NCI-H1930 (cell line): ENCODE data around the gene HBQ1.
"Not testable (repeated sequence)": the region's sequence is repeated elsewhere in the genome, so short reads cannot be mapped to it uniquely, and the experiment has no call there.

ENCODE experiments used
- DNase-seq, 2 experiments: peaks; one replicate each; lab custom pipeline; 2025; lab: John Stamatoyannopoulos, UW

The HBQ1 gene

DNA sequence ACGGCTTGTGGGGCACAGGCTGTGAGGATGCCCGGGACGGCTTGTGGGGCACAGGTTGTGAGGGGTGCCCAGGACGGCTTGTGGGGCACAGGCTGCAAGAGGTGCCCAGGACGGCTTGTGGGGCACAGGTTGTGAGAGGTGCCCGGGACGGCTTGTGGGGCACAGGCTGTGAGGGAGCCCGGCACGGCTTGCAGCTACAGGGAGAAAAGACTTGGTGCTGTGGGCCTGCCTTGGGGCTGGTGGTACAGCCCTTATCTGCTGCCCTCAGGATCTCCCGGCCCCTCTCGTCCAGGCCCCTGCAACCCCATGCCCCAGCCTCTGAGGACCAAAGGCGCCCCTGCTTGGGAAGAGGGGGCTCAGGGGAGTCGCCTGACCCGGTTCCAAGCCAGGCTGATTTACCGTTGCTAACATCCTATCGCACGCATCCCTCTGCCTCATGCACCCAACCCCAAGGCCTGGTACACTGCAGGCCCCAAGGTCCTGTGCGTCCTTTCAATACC, 19.5 kb upstream of the HBQ1 start:
- DNase-seq, result no peak

GRCh38 chr16:162271-162991, 17.8 kb upstream of the HBQ1 start:
- DNase-seq, result no peak

DNA sequence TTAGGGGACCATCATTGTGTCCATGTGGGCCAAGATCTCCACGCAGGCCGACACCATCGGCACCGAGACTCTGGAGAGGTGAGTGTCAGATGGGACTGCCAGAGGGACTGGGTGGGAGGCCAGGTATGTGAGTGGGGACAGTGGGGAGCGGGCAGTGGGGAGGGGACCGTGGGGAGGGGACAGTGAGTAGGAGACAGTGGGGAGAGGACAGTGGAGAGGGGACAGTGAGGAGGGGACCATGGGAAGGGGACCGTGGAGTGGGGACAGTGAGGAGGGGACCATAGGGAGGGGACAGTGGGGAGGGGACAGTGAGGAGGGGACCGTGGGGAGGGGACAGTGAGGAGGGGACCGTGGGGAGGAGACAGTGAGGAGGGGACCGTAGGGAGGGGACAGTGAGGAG, 17.1 kb upstream of the HBQ1 start:
- DNase-seq, result not testable (repeated sequence)

GRCh38 chr16:163696-164095, 16.6 kb upstream of the HBQ1 start:
- not testable (repeated sequence) for DNase-seq

- DNase-seq, result not testable (repeated sequence)
Measured at GRCh38 chr16:164134-164823, 16.0 kb upstream of the HBQ1 start.

DNA sequence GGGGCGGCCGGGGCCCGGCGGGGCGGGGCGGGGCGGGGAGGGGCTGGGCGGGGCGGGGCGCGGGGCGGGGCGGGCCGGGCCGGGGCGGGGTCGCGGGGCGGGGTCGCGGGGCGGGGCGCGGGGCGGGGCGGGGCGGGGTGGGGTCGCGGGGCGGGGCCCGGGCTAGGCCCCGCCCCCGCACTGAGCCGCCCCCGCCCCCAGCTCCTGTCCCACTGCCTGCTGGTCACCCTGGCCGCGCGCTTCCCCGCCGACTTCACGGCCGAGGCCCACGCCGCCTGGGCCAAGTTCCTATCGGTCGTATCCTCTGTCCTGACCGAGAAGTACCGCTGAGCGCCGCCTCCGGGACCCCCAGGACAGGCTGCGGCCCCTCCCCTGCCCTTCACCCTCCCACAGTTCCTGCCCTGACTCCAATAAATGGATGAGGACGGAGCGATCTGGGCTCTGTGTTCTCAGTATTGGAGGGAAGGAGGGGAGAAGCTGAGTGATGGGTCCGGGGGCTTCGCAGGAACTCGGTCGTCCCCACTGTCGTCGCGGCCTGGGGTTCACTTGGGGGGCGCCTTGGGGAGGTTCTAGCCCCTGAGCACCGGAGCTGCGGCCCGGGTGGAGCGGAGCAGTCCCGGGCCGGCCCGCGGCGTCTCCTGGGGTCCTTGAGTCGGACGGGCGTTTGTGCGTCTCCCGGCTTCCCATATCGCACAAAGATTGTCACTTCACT, 15.3 kb upstream of the HBQ1 start:
- DNase-seq, result no peak

DNA sequence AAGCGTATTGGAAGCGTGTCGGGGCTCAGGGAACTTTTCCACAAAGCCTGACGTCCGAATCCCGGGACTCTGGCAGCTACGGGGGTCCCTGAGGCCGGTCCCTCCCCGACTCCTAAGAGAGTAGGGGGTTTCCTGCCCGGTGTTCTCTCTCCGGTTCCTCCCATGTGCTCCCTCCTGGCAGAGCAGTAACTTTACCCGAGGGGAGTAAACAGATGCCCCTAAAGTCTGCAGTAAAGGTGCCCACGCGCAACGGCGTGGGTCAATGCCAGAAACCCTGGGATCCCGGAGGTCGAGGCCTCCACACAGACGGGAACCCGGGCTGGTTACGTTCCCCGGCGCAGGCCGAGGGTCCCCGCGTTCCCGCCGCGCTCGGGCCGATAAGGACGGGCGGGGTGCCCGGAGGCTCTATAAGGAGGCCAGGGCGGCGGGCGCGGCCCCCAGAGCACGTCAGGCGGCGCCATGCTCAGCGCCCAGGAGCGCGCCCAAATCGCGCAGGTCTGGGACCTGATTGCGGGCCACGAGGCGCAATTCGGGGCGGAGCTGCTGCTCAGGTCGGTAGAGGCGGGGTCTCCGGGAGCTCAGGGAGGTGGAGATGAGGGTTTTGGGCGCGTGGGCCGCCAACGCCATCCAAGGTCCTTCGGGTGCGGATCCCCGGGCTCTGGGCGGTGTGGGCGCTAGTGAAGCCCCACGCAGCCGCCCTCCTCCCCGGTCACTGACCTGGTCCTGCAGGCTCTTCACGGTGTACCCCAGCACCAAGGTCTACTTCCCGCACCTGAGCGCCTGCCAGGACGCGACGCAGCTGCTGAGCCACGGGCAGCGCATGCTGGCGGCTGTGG, 14.5 kb upstream of the HBQ1 start, which contains the start of gene HBM:
HBM (plus strand) TSS at position 440 of the 836 bp plus-strand sequence; CDS start at position 460, 20 bp downstream.
- DNase-seq, result no peak

GRCh38 chr16:166375-167121, 13.7 kb upstream of the HBQ1 start:
- no peak for DNase-seq

DNA sequence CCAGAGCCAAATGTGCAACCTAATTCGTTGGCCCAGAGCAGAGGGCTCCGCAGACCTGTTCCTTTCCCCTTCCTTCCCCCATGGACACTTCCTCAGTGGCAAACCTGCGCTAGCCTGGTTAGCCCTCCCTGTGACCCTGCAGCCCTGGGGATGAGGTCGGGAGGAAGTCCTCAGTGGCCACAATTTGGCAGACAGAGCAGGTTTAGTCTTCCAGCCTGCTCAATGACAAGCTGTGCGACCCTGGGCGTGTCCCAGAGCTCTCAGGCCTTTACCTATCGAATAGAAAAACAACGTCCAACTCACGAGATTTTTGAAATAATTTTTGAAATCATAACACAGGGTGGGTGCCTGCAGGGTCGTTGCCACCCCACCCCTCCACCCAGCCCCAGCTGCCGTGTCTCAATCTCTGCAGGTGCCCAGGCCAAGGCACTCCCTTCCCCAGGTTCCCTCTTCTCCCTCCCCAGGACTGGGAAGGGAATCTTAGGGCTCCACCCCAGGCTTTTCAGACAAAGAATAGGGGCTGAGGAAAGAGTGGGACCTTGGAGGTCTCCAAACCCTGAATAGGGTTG, 13.1 kb upstream of the HBQ1 start:
- DNase-seq, result no peak

DNA sequence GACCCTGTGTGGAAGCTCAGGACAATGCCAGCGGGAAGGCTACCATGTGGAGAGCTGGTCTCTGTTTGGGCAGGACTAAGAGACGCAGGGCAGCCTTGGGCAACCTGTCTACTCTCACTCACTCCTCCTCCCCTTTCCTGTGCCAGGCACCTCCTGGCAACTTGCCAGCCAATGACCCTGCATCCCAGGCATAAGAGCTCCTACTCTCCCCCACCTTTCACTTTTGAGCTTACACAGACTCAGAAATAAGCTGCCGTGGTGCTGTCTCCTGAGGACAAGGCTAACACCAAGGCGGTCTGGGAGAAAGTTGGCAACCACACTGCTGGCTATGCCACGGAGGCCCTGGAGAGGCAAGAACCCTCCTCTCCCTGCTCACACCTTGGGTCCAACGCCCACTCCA, 11.8 kb upstream of the HBQ1 start:
- DNase-seq, result no peak

DNA sequence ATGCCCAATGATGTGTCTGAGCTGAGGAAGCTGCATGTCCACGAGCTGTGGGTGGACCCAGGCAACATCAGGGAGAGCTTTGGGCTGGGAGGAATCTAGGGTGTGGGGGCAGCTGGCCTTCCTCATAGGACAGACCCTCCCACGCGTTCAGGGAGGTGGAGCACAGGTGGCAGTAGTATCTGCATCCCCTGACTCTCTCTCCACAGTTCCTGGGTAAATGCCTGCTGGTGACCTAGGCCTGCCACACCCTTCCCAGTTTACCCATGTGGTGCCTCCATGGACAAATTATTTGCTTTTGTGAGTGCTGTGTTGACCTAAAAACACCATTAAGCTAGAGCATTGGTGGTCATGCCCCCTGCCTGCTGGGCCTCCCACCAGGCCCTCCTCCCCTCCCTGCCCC, 11.2 kb upstream of the HBQ1 start:
- DNase-seq, result no peak

DNA sequence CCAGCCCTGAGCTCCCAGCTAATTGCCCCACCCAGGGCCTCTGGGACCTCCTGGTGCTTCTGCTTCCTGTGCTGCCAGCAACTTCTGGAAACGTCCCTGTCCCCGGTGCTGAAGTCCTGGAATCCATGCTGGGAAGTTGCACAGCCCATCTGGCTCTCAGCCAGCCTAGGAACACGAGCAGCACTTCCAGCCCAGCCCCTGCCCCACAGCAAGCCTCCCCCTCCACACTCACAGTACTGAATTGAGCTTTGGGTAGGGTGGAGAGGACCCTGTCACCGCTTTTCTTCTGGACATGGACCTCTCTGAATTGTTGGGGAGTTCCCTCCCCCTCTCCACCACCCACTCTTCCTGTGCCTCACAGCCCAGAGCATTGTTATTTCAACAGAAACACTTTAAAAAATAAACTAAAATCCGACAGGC, 10.2 kb upstream of the HBQ1 start:
- not testable (repeated sequence) for DNase-seq

GRCh38 chr16:170788-171187, 9.5 kb upstream of the HBQ1 start:
- DNase-seq, result no peak

DNA sequence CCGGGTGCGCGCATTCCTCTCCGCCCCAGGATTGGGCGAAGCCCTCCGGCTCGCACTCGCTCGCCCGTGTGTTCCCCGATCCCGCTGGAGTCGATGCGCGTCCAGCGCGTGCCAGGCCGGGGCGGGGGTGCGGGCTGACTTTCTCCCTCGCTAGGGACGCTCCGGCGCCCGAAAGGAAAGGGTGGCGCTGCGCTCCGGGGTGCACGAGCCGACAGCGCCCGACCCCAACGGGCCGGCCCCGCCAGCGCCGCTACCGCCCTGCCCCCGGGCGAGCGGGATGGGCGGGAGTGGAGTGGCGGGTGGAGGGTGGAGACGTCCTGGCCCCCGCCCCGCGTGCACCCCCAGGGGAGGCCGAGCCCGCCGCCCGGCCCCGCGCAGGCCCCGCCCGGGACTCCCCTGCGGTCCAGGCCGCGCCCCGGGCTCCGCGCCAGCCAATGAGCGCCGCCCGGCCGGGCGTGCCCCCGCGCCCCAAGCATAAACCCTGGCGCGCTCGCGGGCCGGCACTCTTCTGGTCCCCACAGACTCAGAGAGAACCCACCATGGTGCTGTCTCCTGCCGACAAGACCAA, 7.8 kb upstream of the HBQ1 start, which contains the start of gene HBA2:
HBA2 (plus strand) TSS at position 503 of the 568 bp plus-strand sequence; CDS start at position 540, 37 bp downstream.
- not testable (repeated sequence) for DNase-seq

DNA sequence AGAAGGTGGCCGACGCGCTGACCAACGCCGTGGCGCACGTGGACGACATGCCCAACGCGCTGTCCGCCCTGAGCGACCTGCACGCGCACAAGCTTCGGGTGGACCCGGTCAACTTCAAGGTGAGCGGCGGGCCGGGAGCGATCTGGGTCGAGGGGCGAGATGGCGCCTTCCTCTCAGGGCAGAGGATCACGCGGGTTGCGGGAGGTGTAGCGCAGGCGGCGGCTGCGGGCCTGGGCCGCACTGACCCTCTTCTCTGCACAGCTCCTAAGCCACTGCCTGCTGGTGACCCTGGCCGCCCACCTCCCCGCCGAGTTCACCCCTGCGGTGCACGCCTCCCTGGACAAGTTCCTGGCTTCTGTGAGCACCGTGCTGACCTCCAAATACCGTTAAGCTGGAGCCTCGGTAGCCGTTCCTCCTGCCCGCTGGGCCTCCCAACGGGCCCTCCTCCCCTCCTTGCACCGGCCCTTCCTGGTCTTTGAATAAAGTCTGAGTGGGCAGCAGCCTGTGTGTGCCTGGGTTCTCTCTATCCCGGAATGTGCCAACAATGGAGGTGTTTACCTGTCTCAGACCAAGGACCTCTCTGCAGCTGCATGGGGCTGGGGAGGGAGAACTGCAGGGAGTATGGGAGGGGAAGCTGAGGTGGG, 6.9 kb upstream of the HBQ1 start:
- DNase-seq, result not testable (repeated sequence)

GRCh38 chr16:173928-174769, 6.1 kb upstream of the HBQ1 start:
- not testable (repeated sequence) for DNase-seq

DNA sequence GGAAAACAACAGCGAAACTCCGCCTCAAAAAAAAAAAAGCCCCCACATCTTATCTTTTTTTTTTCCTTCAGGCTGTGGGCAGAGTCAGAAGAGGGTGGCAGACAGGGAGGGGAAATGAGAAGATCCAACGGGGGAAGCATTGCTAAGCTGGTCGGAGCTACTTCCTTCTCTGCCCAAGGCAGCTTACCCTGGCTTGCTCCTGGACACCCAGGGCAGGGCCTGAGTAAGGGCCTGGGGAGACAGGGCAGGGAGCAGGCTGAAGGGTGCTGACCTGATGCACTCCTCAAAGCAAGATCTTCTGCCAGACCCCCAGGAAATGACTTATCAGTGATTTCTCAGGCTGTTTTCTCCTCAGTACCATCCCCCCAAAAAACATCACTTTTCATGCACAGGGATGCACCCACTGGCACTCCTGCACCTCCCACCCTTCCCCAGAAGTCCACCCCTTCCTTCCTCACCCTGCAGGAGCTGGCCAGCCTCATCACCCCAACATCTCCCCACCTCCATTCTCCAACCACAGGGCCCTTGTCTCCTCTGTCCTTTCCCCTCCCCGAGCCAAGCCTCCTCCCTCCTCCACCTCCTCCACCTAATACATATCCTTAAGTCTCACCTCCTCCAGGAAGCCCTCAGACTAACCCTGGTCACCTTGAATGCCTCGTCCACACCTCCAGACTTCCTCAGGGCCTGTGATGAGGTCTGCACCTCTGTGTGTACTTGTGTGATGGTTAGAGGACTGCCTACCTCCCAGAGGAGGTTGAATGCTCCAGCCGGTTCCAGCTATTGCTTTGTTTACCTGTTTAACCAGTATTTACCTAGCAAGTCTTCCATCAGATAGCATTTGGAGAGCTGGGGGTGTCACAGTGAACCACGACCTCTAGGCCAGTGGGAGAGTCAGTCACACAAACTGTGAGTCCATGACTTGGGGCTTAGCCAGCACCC, 5.0 kb upstream of the HBQ1 start:
- DNase-seq, result no peak

GRCh38 chr16:176006-176405, 4.3 kb upstream of the HBQ1 start:
- not testable (repeated sequence) for DNase-seq
